Measurements from ENCODE around the gene PC. TPM values are rescaled to one million over a fixed set of nuclear protein-coding genes. Genes with fewer than 3 reads are reported as not detected.
A peak's percentile ranks its signal among the peaks of the same experiment; 100 is the strongest.

PC gene
- total RNA-seq, 3 donors from 2014 or later: 20.0 to 43.8 (median 43.3) TPM

DNA sequence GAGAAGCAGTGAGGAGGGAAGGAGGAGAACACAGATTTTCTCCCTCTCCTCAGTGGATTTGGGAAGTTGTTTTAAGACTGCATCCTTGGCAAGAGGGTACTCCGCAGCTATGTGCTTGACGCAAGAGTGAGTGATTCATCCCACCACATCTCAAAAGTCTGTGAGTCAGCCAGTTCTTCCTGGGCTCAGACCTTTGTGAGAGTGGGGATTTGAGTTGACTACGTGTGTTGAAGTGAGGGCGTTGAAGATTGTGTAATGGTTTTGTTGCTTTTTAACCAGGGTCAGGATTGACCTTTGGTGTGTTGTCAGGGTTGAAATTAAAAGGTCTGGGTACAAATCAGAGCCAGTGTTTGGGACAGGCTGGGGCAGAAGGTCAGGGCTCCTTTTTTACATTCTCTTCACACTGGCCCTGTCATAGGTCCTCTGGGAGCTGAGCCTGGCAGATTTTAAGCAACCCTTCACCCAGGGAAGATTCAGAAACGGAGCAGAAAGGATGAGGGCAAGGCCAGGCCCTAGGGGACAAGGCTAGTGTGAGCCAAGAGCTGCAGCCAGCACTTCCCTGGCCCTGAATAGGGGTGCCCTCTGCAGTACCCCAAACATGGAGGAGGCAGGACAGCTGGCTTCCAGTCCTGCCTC, 12.7 kb upstream of the PC start:
- ATAC-seq (peak; percentile 72), DNase-seq (no peak)
- intact Hi-C loops (cut with DNase I, micrococcal nuclease): no loop called here
- H3K36me3 ChIP-seq (ENCODE audit: low read depth): no peaks in the 10 kb centered on the region
- H3K4me3 ChIP-seq: no peak overlapping the region
- H3K9me3 ChIP-seq: no peaks in the 10 kb centered on the region
- H3K4me1 ChIP-seq (ENCODE audit: low read depth): peaks cover 3% of the 10 kb centered on the region
- TF ChIP-seq, protein P1, sequence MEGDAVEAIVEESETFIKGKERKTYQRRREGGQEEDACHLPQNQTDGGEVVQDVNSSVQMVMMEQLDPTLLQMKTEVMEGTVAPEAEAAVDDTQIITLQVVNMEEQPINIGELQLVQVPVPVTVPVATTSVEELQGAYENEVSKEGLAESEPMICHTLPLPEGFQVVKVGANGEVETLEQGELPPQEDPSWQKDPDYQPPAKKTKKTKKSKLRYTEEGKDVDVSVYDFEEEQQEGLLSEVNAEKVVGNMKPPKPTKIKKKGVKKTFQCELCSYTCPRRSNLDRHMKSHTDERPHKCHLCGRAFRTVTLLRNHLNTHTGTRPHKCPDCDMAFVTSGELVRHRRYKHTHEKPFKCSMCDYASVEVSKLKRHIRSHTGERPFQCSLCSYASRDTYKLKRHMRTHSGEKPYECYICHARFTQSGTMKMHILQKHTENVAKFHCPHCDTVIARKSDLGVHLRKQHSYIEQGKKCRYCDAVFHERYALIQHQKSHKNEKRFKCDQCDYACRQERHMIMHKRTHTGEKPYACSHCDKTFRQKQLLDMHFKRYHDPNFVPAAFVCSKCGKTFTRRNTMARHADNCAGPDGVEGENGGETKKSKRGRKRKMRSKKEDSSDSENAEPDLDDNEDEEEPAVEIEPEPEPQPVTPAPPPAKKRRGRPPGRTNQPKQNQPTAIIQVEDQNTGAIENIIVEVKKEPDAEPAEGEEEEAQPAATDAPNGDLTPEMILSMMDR (IDR thresholded peaks at IDR 0.05): no peak

DNA sequence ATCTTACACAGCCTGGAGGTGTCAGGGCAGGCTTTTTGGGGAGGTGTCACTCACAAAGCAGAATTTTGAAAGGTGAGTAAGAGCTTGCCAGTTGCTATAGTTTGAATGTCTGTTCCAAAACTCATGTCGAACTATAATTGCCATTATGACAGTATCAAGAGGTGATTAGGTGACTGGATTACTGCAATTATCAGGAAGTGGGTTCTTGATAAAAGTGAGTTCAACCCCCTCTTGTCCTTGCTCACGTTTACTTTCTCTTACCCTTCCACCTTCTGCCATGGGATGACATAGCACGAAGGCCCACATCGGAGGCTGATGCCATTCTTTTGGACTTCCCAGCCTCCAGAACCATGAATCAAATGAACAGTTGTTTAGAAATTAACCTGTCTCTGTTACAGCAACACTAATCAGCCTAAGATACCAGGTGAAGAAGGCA, 12.2 kb upstream of the PC start:
- TF ChIP-seq, protein P1 (IDR thresholded peaks at IDR 0.05): no peak
- no peak for ATAC-seq
- Histone ChIP-seq H3K4me3 (no peak overlapping the region), H3K4me1 (ENCODE audit: low read depth) (peaks cover 3% of the 10 kb centered on the region), H3K36me3 (ENCODE audit: low read depth) (no peaks in the 10 kb centered on the region), H3K9me3 (no peaks in the 10 kb centered on the region)
- DNase-seq: no peak
- intact Hi-C loops (cut with DNase I, micrococcal nuclease): no loop called here

GRCh38 chr11:66969584-66970225, 11.5 kb upstream of the PC start:
- no peaks in the 10 kb centered on the region for H3K36me3 ChIP-seq (ENCODE audit: low read depth)
- DNase-seq (no peak), ATAC-seq (no peak)
- TF ChIP-seq, protein P1 (IDR thresholded peaks at IDR 0.05): no peak
- peaks cover 3% of the 10 kb centered on the region for H3K4me1 ChIP-seq (ENCODE audit: low read depth)
- no peaks in the 10 kb centered on the region for H3K9me3 ChIP-seq
- intact Hi-C loops (cut with DNase I, micrococcal nuclease): no loop called here
- no peak overlapping the region for H3K4me3 ChIP-seq

- peaks cover 3% of the 10 kb centered on the region for H3K4me1 ChIP-seq (ENCODE audit: low read depth)
- ATAC-seq: peak; percentile 56
Observed at GRCh38 chr11:66967670-66968425, 9.7 kb upstream of the PC start.

DNA sequence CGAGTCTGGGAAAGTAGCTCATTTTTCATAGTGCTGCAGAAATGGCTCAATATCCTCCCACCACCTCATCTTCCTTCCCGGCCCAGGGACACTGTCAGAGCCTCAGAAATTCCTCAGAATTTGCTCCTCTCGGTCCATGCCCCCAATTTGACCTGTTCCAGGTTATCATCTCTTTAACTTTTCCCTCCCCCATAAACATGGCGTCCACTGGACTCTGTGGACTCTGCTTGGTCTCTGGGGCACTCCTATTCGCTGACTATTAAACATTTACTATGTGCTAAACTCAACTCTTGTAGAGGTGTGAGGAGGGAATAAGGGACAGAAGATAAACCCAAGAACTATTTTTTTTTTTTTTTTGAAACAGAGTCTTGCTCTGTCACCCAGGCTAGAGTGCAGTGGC, 8.2 kb upstream of the PC start:
- TF ChIP-seq, protein P1 (IDR thresholded peaks at IDR 0.05): no peak
- DNase-seq (no peak), ATAC-seq (peak; percentile 61)
- H3K36me3 ChIP-seq (ENCODE audit: low read depth): no peaks in the 10 kb centered on the region
- intact Hi-C loops (cut with DNase I, micrococcal nuclease): no loop called here
- H3K4me1 ChIP-seq (ENCODE audit: low read depth): peaks cover 3% of the 10 kb centered on the region
- H3K4me3 ChIP-seq: no peak overlapping the region
- H3K9me3 ChIP-seq: no peaks in the 10 kb centered on the region

More at GRCh38 chr11:66967670-66968425, 9.7 kb upstream of the PC start:
- no peaks in the 10 kb centered on the region for H3K9me3 ChIP-seq
- intact Hi-C loops (cut with DNase I, micrococcal nuclease): no loop called here
- no peaks in the 10 kb centered on the region for H3K36me3 ChIP-seq (ENCODE audit: low read depth)
- TF ChIP-seq, protein P1 (IDR thresholded peaks at IDR 0.05): no peak
- no peak overlapping the region for H3K4me3 ChIP-seq
- DNase-seq: peak in 1 of 3 donors; percentile 26

Data from mucosa of descending colon (tissue), 3 donors.